GM12878 (cell line): ENCODE measurements around the gene PROM1. TPM values are rescaled to one million over a fixed set of nuclear protein-coding genes. Genes with fewer than 3 reads are reported as not detected.

Source experiments
- ATAC-seq: fragments of 200-7000 bp; cut with Tn5 transposase; 3 replicates; pipeline ENCODE4 v1.9.1; 2020; ENCODE audit warnings: mild to moderate bottlenecking, moderate library complexity
- BruUV-seq: library from RNA; stranded (reverse); fragments of 400-500 nt; replicated peaks from 2 replicates; lab custom pipeline; 2021; lab: Mats Ljungman, UMichigan
- CTCF ChIA-PET: fragments of 300-600 bp; sonication (Branson Sonifier 250); formaldehyde crosslinking; extraction: SDS; loops from one replicate; lab custom pipeline; 2021; ENCODE audit warnings: inconsistent platforms; lab: Yijun Ruan, JAX
- POLR2A ChIA-PET: fragments of 350-600 bp; formaldehyde crosslinking; extraction: SDS; loops from one replicate; lab custom pipeline; 2021; ENCODE audit warnings: inconsistent platforms; lab: Charles Lee
- RAD21 ChIA-PET: fragments of 300-600 bp; sonication (Branson Sonifier 250); formaldehyde crosslinking; loops from one replicate; lab custom pipeline; 2023; ENCODE audit warnings: antibody characterized with exemption; ENCODE audit not compliant: unreplicated experiment; lab: Charles Lee
- SMC1A ChIA-PET: fragments of 300-600 bp; sonication (Branson Sonifier 250); formaldehyde crosslinking; loops from one replicate; lab custom pipeline; 2023; ENCODE audit not compliant: unreplicated experiment, uncharacterized antibody; lab: Charles Lee
- DNase-seq: peaks from one replicate; pipeline ENCODE4 v3.0.0-alpha.2; 2011; ENCODE audit warnings: low read depth, low spot score
- FAIRE-seq: peaks from 3 replicates; lab custom pipeline; 2011; peaks lifted over from hg19 to GRCh38; lab: Jason Lieb, UNC
- H2AFZ ChIP-seq: 2 replicates; pipeline ENCODE4 v1.6.0; 2011; ENCODE audit warnings: low read depth, low read length, control low read depth; ENCODE audit not compliant: control insufficient read depth
- H3K27ac ChIP-seq: 2 replicates; pipeline ENCODE4 v1.5.1; 2011; ENCODE audit warnings: control low read depth; ENCODE audit not compliant: control insufficient read depth, insufficient read depth
- H3K27me3 ChIP-seq, 2 experiments: replicated peaks in 1 of 2; 2 replicates each; pipeline versions ENCODE4 v1.6.0 to v1.6.1; 2011; ENCODE audit warnings: low read length in 1 of 2; ENCODE audit not compliant: control insufficient read depth in 2 of 2, insufficient read depth in 2 of 2
- H3K36me3 ChIP-seq, 2 experiments: 2 replicates each; pipeline ENCODE4 v1.5.1; 2011; ENCODE audit warnings: low read length in 1 of 2; ENCODE audit not compliant: control insufficient read depth in 2 of 2, insufficient read depth in 2 of 2
- H3K4me1 ChIP-seq: 2 replicates; pipeline ENCODE4 v1.6.1; 2011; ENCODE audit warnings: mild to moderate bottlenecking, low read length, moderate library complexity, mixed read lengths; ENCODE audit not compliant: control insufficient read depth, insufficient read depth
- H3K4me2 ChIP-seq: 2 replicates; pipeline ENCODE4 v1.6.0; 2011; ENCODE audit warnings: control low read depth; ENCODE audit not compliant: control insufficient read depth, insufficient read depth
- H3K4me3 ChIP-seq: fragments of 200-600 bp; sonication (generic); 2 replicates; pipeline ENCODE4 v1.5.1; 2016
- H3K79me2 ChIP-seq: 2 replicates; pipeline ENCODE4 v1.6.0; 2011; ENCODE audit warnings: low read length; ENCODE audit not compliant: control insufficient read depth, insufficient read depth
- H3K9ac ChIP-seq: 2 replicates; pipeline ENCODE4 v1.8.0; 2011; ENCODE audit warnings: low read length, control low read depth, mixed read lengths; ENCODE audit not compliant: control insufficient read depth, insufficient read depth
- H3K9me3 ChIP-seq: replicated peaks from 3 replicates; pipeline ENCODE4 v1.5.1; 2011; ENCODE audit warnings: mild to moderate bottlenecking, low read length; ENCODE audit not compliant: control insufficient read depth, insufficient read depth
- H4K20me1 ChIP-seq: 2 replicates; pipeline ENCODE4 v1.6.0; 2011; ENCODE audit not compliant: control insufficient read depth, insufficient read depth
- CEBPB ChIP-seq, 2 experiments: fragments of 150-350 bp in 1 of 2; IDR thresholded peaks; 2 replicates each; pipeline ENCODE4 v1.6.1; 2012 to 2014; ENCODE audit warnings: low read depth in 2 of 2, low read length in 2 of 2, borderline replicate concordance in 1 of 2, inconsistent platforms in 1 of 2
- DPF2 ChIP-seq: fragments of 450-650 bp; IDR thresholded peaks from 2 replicates; pipeline ENCODE4 v1.6.1; 2017; ENCODE audit warnings: mild to moderate bottlenecking
- GABPA ChIP-seq: IDR thresholded peaks from 2 replicates; pipeline ENCODE4 v1.6.1; 2014; ENCODE audit warnings: antibody characterized with exemption, low read depth, mild to moderate bottlenecking, inconsistent platforms
- HDAC2 ChIP-seq: fragments of 200-600 bp; sonication (generic); IDR thresholded peaks from 2 replicates; pipeline ENCODE4 v1.6.1; 2017
- IRF3 ChIP-seq: fragments of 450-650 bp; IDR thresholded peaks from 2 replicates; pipeline ENCODE4 v1.6.1; 2014; ENCODE audit warnings: mild to moderate bottlenecking
- NRF1 ChIP-seq: conservative IDR thresholded peaks from 2 replicates; pipeline ENCODE4 v1.6.1; 2011; ENCODE audit warnings: mild to moderate bottlenecking, low read depth, low read length, improper control_type of control experiment
- SREBF1 ChIP-seq: IDR thresholded peaks from 2 replicates; pipeline ENCODE4 v1.6.1; 2012; ENCODE audit warnings: mild to moderate bottlenecking, low read length
- WGBS: methylation state at CpG from one replicate; pipeline ENCODE4 v1.1.6; 2016; ENCODE audit warnings: low lambda C conversion rate; ENCODE audit not compliant: insufficient replicate concordance, insufficient coverage; ENCODE audit errors: missing lambda C conversion rate; 5-methylcytosine and 5-hydroxymethylcytosine counted together
- in situ Hi-C: fragments of 300-500 bp; cut with MboI; formaldehyde crosslinking; loops from 9 replicates; pipeline ENCODE4 v1.14.3; 2018; ENCODE audit warnings: mixed read lengths
- intact Hi-C: fragments of 100-400 bp; cut with micrococcal nuclease; formaldehyde crosslinking; loops from one replicate; pipeline ENCODE4 v1.14.2; 2022; ENCODE audit not compliant: unreplicated experiment
- polyA plus RNA-seq, 11 experiments: library from polyadenylated mRNA; depleted of rRNA in 4 of 11; unstranded in 6 of 11; stranded (reverse) in 5 of 11; fragments of >200 nt; fragmentation: Nextera tagmentation in 4 of 11; fragmentation: Illumina TruSeq in 1 of 11; extraction: Ambion mirVana in 4 of 11; extraction: Trizol in 1 of 11; gene quantifications; 1 replicate in 1 of 11; 2 replicates in 10 of 11; pipeline versions ENCODE4 v1.2.1 to v1.2.3, GENCODE V29; 2011 to 2016; ENCODE audit warnings: inconsistent platforms in 2 of 11, missing spikeins in 2 of 11, low read depth in 1 of 11
- total RNA-seq, 4 experiments: library from RNA; depleted of rRNA in 3 of 4; stranded (reverse); fragments of >200 nt in 3 of 4; fragmentation: Illumina TruSeq in 1 of 4; extraction: Trizol in 1 of 4; gene quantifications; 2 replicates each; pipeline versions ENCODE4 v1.2.1 to v1.2.3, GENCODE V29; 2013 to 2021

PROM1 gene
- total and polyA plus RNA-seq, 10 of the 15 experiments (the other 5 are each of a cell fraction or from before 2014, with no cell fraction given) = 0.08 to 0.31 (median 0.18) TPM; not detected in 7

- no peak overlapping the region for H3K4me3 ChIP-seq
- POLR2A ChIA-PET = no interaction called here
- no peak overlapping the region for H2AFZ ChIP-seq
- 17% methylated on average over 2 of the region's 2 CpGs for WGBS
- H4K20me1 ChIP-seq = no peaks in the 10 kb centered on the region
- H3K4me1 ChIP-seq = no peaks in the 10 kb centered on the region
- in situ Hi-C loops = no loop called here
- no peaks in the 10 kb centered on the region for H3K9me3 ChIP-seq
- RAD21 ChIA-PET = interaction anchor here (1.2 kb wide), 1 partner anchor 237 kb away, joined by 5 read pairs; no protein-coding TSS in a partner anchor
- no peak for ATAC-seq
- H3K36me3 ChIP-seq = no peaks in the 10 kb centered on the region
- no peak overlapping the region for H3K4me2 ChIP-seq
- DNase-seq = no peak
- no peak for FAIRE-seq
- H3K27me3 ChIP-seq = no peaks in the 10 kb centered on the region; a peak in 1 of 4 replicates
- CTCF ChIA-PET = interaction anchor here (1.8 to 6.0 kb wide), 4 partner anchors 170 to 239 kb away, joined by 4 to 53 read pairs (median 14); no protein-coding TSS in a partner anchor
- no peak overlapping the region for H3K27ac ChIP-seq
- TF ChIP-seq IRF3 (no peak), CEBPB (IDR thresholded peaks at IDR 0.05; ENCODE audit: borderline replicate concordance in 1 of 2, low read depth in 2 of 2, low read length in 2 of 2) (no peak), NRF1 (no peak), GABPA (no peak), DPF2 (no peak), HDAC2 (no peak), SREBF1 (no peak)
- TF ChIP-seq, all 136 proteins: peak for 0
- SMC1A ChIA-PET = interaction anchor here (1.8 to 2.6 kb wide), 3 partner anchors 8 to 238 kb away, joined by 5 to 22 read pairs (median 9); no protein-coding TSS in a partner anchor
- Histone ChIP-seq H3K79me2 (no peaks in the 10 kb centered on the region), H3K9ac (no peak overlapping the region)
- BruUV-seq = no TSS peak
- intact Hi-C loops = no loop called here
Measured at GRCh38 chr4:16027114-16027513, 56.7 kb downstream of the PROM1 start.
